ENCODE measurements around the gene GNS.

GRCh38 chr12:64688715-64689114, 70.5 kb downstream of the GNS start:
- TF ChIP-seq EZH2 (IDR thresholded peaks at IDR 0.05; ENCODE audit: low read depth) (no peak), CTCF (conservative IDR thresholded peaks at IDR 0.05) (no peak)

Measured in PC-9 (cell line).